GM19328 (cell line): Measurements from ENCODE around the gene NFKB1.
"Not testable (repeated sequence)": the region's sequence is repeated elsewhere in the genome, so short reads cannot be mapped to it uniquely, and the experiment has no call there.

Experiments used
- ATAC-seq: cut with Tn5 transposase; IDR thresholded peaks from one replicate; pipeline ENCODE4 v1.9.1; 2021; ENCODE audit warnings: mild to moderate bottlenecking, moderate library complexity; ENCODE audit not compliant: unreplicated experiment

NFKB1 gene

GRCh38 chr4:102619776-102620631 lies 118.8 kb downstream of the NFKB1 start:
- ATAC-seq: not testable (repeated sequence)

- no peak for ATAC-seq
Observed at GRCh38 chr4:102620697-102621497, 119.7 kb downstream of the NFKB1 start.

- ATAC-seq: no peak
Observed at GRCh38 chr4:102623622-102624021, 122.5 kb downstream of the NFKB1 start.

- no peak for ATAC-seq
Observed at GRCh38 chr4:102624505-102624904, 123.3 kb downstream of the NFKB1 start.

GRCh38 chr4:102625232-102625930 lies 124.2 kb downstream of the NFKB1 start:
- ATAC-seq: peak; percentile 73

GRCh38 chr4:102627831-102628523 lies 126.8 kb downstream of the NFKB1 start:
- ATAC-seq: no peak

GRCh38 chr4:102629673-102630072 lies 128.5 kb downstream of the NFKB1 start:
- no peak for ATAC-seq

GRCh38 chr4:102631616-102632015 lies 130.5 kb downstream of the NFKB1 start:
- ATAC-seq: no peak

GRCh38 chr4:102632241-102633065 lies 131.3 kb downstream of the NFKB1 start:
- no peak for ATAC-seq

- ATAC-seq: no peak
Observed at GRCh38 chr4:102633100-102633499, 131.9 kb downstream of the NFKB1 start.

- no peak for ATAC-seq
Observed at GRCh38 chr4:102637391-102637790, 136.2 kb downstream of the NFKB1 start.

- no peak for ATAC-seq
Observed at GRCh38 chr4:102638621-102639020, 137.5 kb downstream of the NFKB1 start.

- ATAC-seq: no peak
Observed at GRCh38 chr4:102639598-102639997, 138.4 kb downstream of the NFKB1 start.

- ATAC-seq: no peak
Observed at GRCh38 chr4:102640669-102641068, 139.5 kb downstream of the NFKB1 start.

GRCh38 chr4:102641793-102642192 lies 140.6 kb downstream of the NFKB1 start:
- ATAC-seq: no peak

- ATAC-seq: no peak
Observed at GRCh38 chr4:102642631-102643298, 141.6 kb downstream of the NFKB1 start.

- ATAC-seq: no peak
Observed at GRCh38 chr4:102647117-102647516, 146.0 kb downstream of the NFKB1 start.

- no peak for ATAC-seq
Observed at GRCh38 chr4:102657206-102657605, 156.0 kb downstream of the NFKB1 start.

GRCh38 chr4:102663073-102663472 lies 161.9 kb downstream of the NFKB1 start:
- no peak for ATAC-seq
